Gastroesophageal sphincter (tissue), 4 donors: ENCODE measurements around the gene BBC3. TPM values are rescaled to one million over a fixed set of nuclear protein-coding genes. Genes with fewer than 3 reads are reported as not detected.
A peak's percentile ranks its signal among the peaks of the same experiment; 100 is the strongest.
"Not testable (repeated sequence)": the region's sequence is repeated elsewhere in the genome, so short reads cannot be mapped to it uniquely, and the experiment has no call there.

Experiments used
- ATAC-seq: fragments of 150-250 bp; one replicate; pipeline ENCODE4 v1.9.1; 2016; ENCODE audit warnings: mild to moderate bottlenecking, moderate library complexity
- H3K27ac ChIP-seq, 4 donors: fragments of 200-600 bp; sonication (generic) in 3 of 4; 1 replicate in 3 of 4; 2 replicates in 1 of 4; pipeline ENCODE4 v1.5.1; 2016 to 2019
- H3K27me3 ChIP-seq: fragments of 200-600 bp; sonication (generic); one replicate; pipeline ENCODE4 v1.5.1; 2019
- H3K36me3 ChIP-seq, 2 donors: fragments of 200-600 bp; sonication (generic); one replicate each; pipeline ENCODE4 v1.5.1; 2019; ENCODE audit warnings: control low read depth in 1 of 2
- H3K4me1 ChIP-seq, 3 donors: fragments of 200-600 bp; sonication (generic); 1 replicate in 2 of 3; 2 replicates in 1 of 3; pipeline ENCODE4 v1.5.1; 2016 to 2019; ENCODE audit warnings: control low read depth in 2 of 3
- H3K4me3 ChIP-seq, 2 donors: fragments of 200-600 bp; sonication (generic); one replicate each; pipeline ENCODE4 v1.5.1; 2019; ENCODE audit warnings: mild to moderate bottlenecking in 1 of 2, moderate library complexity in 1 of 2
- H3K9me3 ChIP-seq, 3 donors: fragments of 200-600 bp; sonication (generic); one replicate each; pipeline ENCODE4 v1.5.1; 2017 to 2019; ENCODE audit warnings: control low read depth in 2 of 3
- EP300 ChIP-seq: sonication (generic); formaldehyde crosslinking; IDR thresholded peaks from one replicate; pipeline ENCODE4 v1.6.1; 2017; ENCODE audit warnings: antibody characterized with exemption, mild to moderate bottlenecking
- POLR2A ChIP-seq, 2 donors: fragments of 450-650 bp; IDR thresholded peaks; one replicate each; pipeline ENCODE4 v1.6.1; 2017; ENCODE audit warnings: antibody characterized with exemption in 2 of 2, mild to moderate bottlenecking in 2 of 2, moderate library complexity in 1 of 2
- POLR2AphosphoS5 ChIP-seq: sonication (generic); formaldehyde crosslinking; IDR thresholded peaks from one replicate; pipeline ENCODE4 v1.6.1; 2017; ENCODE audit warnings: antibody characterized with exemption
- WGBS, 2 donors: methylation state at CpG; one replicate each; pipeline ENCODE4 v1.1.5; 2018; ENCODE audit warnings: low coverage in 1 of 2; 5-methylcytosine and 5-hydroxymethylcytosine counted together
- total RNA-seq, 4 donors: library from RNA; depleted of rRNA; stranded (reverse); fragments of >200 nt; gene quantifications; one replicate each; pipeline ENCODE4 v1.1.0, GENCODE V29; 2016
- TF ChIP-seq, protein P1 (sequence below), 4 experiments: fragments of 200-600 bp in 2 of 4; fragments of 450-650 bp in 2 of 4; sonication (generic) in 1 of 4; IDR thresholded peaks; one replicate each; pipeline ENCODE4 v1.5.1; 2017 to 2019; ENCODE audit warnings: antibody characterized with exemption in 4 of 4, mild to moderate bottlenecking in 2 of 4, moderate library complexity in 2 of 4

Gene BBC3, protein sequence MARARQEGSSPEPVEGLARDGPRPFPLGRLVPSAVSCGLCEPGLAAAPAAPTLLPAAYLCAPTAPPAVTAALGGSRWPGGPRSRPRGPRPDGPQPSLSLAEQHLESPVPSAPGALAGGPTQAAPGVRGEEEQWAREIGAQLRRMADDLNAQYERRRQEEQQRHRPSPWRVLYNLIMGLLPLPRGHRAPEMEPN
- 10 to 100 TPM in 2 of 4 donors, 1 to 10 TPM in 2; 3.6 to 11.4 (median 10.2) TPM for total RNA-seq

DNA sequence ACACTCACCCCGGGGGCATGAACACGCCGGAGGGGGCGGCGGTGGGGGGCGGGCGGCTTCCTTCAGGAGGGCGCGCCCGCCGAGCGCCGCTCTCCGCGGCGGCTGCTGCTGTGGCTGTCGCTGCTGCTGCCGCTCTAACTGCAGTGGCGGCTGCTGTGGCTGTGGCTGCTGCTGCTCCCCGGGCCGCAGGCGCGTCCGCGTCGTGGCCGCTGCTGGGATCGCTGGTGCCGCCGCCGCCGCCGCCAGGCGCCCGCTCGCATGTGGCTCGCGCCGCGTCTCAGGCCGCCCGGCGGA is at the start of gene BBC3:
TSS of gene BBC3 (minus strand) at position 279 of the 294 bp plus-strand sequence. CDS start 2,768 bp downstream, outside the sequence.
- H3K4me3 ChIP-seq, result peak within 1 kb of the TSS; percentile 87 to 99
- H3K4me1 ChIP-seq, result peaks cover 0 to 66% (median 6%) of the 10 kb centered on the region in 3 donors
- ATAC-seq, result no peak
- no peaks in the 10 kb centered on the region for H3K9me3 ChIP-seq
- H3K36me3 ChIP-seq, result no peaks in the 10 kb centered on the region
- WGBS, 2 donors, result no CpG with 5 or more reads among the region's 43 CpGs
- H3K27me3 ChIP-seq, result no peaks in the 10 kb centered on the region
- peak within 1 kb of the TSS; percentile 93 to 100 (median 100) for H3K27ac ChIP-seq
- TF ChIP-seq EP300 (no peak), POLR2A (IDR thresholded peaks at IDR 0.05) (peak; percentile 63 to 73)

DNA sequence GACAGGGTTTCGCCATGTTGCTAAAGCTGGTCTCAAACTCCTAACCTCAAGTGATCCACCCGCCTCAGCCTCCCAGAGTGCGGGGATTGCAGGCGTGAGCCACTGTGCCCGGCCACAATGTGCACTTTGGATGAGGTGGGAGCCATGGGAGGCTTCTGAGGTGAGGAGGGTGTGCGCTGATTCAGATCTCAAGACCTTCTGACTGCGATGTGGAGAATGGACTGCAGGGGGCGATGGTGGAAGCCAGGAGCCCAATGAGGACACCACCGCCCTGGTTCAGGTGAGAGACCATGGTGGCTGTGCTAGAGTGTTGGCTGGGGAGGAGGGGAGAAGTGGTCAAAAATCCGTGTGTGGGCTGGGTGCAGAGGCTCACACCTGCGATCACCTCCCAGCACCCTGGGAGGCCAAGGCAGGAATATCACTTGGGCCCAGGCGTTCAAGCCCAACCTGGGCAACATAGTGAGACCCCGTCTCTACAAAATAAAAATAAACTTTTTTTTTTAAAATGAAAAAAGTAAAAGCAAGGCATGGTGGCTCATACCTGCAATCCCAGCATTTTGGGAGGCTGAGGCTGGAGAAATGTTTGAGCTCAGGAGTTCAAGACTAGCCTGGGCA is 49.3 kb upstream of the BBC3 start:
- Histone ChIP-seq H3K9me3 (no peaks in the 10 kb centered on the region), H3K27me3 (no peaks in the 10 kb centered on the region), H3K27ac (no peak overlapping the region), H3K36me3 (no peaks in the 10 kb centered on the region), H3K4me1 (peaks cover 0 to 35% (median 12%) of the 10 kb centered on the region in 3 donors), H3K4me3 (no peak overlapping the region)
- no peak for ATAC-seq
- no peak for TF ChIP-seq POLR2AphosphoS5
- TF ChIP-seq, protein P1, sequence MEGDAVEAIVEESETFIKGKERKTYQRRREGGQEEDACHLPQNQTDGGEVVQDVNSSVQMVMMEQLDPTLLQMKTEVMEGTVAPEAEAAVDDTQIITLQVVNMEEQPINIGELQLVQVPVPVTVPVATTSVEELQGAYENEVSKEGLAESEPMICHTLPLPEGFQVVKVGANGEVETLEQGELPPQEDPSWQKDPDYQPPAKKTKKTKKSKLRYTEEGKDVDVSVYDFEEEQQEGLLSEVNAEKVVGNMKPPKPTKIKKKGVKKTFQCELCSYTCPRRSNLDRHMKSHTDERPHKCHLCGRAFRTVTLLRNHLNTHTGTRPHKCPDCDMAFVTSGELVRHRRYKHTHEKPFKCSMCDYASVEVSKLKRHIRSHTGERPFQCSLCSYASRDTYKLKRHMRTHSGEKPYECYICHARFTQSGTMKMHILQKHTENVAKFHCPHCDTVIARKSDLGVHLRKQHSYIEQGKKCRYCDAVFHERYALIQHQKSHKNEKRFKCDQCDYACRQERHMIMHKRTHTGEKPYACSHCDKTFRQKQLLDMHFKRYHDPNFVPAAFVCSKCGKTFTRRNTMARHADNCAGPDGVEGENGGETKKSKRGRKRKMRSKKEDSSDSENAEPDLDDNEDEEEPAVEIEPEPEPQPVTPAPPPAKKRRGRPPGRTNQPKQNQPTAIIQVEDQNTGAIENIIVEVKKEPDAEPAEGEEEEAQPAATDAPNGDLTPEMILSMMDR (IDR thresholded peaks at IDR 0.05), result peak in 3 of 4 experiments; percentile 27 to 35 (median 34)
- TF ChIP-seq POLR2A (IDR thresholded peaks at IDR 0.05), result no peak
- TF ChIP-seq EP300, result no peak
- WGBS, 2 donors, result 86 to 88% methylated on average over 7 to 8 of the region's 13 CpGs

DNA sequence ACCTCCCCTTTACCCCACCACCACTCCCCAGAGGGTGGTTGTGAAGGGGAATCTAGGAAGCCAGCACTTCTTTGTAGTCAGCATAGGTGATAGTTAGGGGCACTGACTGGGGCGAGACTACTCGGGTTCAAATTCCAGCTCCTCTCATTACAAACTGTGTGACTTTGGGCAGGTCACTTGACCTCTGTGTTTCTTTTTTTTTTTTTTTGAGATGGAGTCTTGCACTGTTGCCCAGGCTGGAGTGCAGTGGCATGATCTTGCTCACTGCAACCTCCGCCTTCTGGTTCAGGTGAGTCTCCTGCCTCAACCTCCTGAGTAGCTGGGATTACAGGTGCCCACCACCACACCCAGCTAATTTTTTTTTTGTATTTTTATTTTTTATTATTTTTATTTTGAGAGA is 45.5 kb upstream of the BBC3 start:
- not testable (repeated sequence) for H3K36me3 ChIP-seq, H3K4me3 ChIP-seq, ATAC-seq, H3K9me3 ChIP-seq, H3K27me3 ChIP-seq
- Histone ChIP-seq H3K4me1 (peaks cover 0 to 49% (median 19%) of the 10 kb centered on the region in 3 donors), H3K27ac (peak overlapping the region in 3 of 4 donors; percentile 93 to 99 (median 99))
- 53 to 100% methylated on average over 1 to 2 of the region's 3 CpGs for WGBS, 2 donors

DNA sequence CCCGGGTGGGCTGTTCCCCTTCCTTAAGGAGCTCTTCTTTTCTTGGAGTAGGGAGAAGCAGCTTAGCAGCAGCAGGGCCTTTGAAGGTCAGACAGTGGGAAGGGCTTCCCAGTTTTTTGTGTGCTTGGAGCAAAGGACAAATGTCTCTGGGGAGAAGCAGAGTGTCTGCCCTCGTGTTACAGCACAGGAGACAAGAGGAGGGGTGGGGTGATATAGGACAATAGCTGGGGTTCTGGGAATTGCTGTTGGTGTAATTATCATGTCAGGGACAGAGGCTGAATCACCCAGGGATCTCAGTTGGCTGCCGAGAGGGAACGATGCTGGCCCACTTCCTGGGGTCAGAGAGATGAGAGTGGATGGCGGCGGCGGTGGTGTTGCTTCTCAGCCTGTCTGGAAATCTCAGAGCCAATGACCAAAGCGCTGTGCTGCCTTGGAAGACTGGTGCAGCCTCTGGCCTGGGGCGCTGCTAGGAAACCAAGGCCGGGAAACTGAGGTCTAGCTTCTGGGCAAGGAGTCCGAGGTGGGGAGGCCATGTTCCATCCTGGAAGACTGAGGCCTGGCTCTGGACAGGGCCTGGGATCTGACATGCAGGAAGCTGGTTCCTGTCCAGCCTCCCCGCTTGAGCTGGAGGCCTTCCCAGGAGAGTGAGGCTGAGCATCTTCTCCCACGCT is 44.9 kb upstream of the BBC3 start:
- H3K9me3 ChIP-seq, result no peaks in the 10 kb centered on the region
- H3K4me3 ChIP-seq, result peak overlapping the region in 1 of 2 donors; percentile 59
- H3K27me3 ChIP-seq, result no peaks in the 10 kb centered on the region
- TF ChIP-seq POLR2AphosphoS5 (peak; percentile 38), POLR2A (IDR thresholded peaks at IDR 0.05) (no peak)
- H3K36me3 ChIP-seq, result peaks cover 0 to 13% of the 10 kb centered on the region in 2 donors
- WGBS, 2 donors, result 11% methylated on average over 3 of the region's 13 CpGs; no CpG with 5 or more reads in 1 of the 2 donors
- ATAC-seq, result no peak
- peaks cover 0 to 49% (median 19%) of the 10 kb centered on the region in 3 donors for H3K4me1 ChIP-seq
- H3K27ac ChIP-seq, result peak overlapping the region; percentile 35 to 99 (median 96)

DNA sequence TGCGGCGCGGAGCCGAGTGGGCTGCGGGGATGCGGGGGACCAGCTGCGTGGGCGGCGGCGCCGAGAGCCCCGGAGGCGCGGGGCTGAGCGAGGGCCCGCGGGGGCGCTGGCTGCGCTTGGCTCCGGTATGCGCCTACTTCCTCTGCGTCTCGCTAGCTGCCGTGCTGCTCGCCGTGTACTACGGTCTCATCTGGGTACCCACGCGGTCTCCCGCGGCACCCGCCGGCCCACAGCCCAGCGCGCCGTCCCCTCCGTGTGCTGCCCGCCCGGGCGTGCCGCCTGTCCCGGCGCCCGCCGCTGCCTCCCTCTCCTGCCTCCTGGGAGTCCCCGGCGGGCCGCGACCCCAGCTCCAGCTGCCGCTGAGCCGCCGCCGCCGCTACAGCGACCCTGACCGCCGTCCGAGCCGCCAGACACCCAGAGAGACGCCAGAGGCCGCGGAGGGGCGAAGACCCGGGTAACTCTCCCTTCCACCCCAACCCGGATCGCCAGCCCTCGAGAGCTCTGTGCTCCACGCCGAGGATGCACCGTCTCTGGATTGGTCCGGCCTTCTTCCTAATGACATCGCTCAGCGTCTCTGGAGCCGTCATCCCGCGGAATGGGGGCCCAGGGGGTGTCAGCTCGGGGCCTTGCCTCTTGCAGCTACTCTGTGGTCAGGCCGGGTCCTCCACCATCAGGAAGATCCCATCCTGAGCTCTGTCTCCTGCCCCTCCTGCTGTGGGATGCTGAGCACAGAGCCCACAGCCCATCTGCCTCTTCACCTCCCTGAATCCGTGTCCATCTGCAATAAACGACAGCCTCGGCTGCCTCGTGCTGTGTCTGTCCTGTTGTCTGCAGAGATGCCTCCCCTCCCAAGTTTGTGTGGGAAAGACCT is 44.1 kb upstream of the BBC3 start:
- Histone ChIP-seq H3K9me3 (no peaks in the 10 kb centered on the region), H3K27me3 (no peaks in the 10 kb centered on the region), H3K4me1 (peaks cover 0 to 49% (median 19%) of the 10 kb centered on the region in 3 donors), H3K36me3 (peaks cover 0 to 21% of the 10 kb centered on the region in 2 donors), H3K27ac (peak overlapping the region; percentile 35 to 99 (median 96)), H3K4me3 (peak overlapping the region; percentile 32 to 59)
- TF ChIP-seq POLR2AphosphoS5 (peak; percentile 54), POLR2A (IDR thresholded peaks at IDR 0.05) (peak in 1 of 2 donors; percentile 27), EP300 (no peak)
- TF ChIP-seq, protein P1 (IDR thresholded peaks at IDR 0.05), result no peak
- ATAC-seq, result peak; percentile 21
- no CpG with 5 or more reads among the region's 82 CpGs for WGBS, 2 donors
